Measurements from ENCODE around the gene FBXO2.

The FBXO2 gene

GRCh38 chr1:11626551-11626950 is 27.7 kb downstream of the FBXO2 start:
- no peak overlapping the region for H3K4me3 ChIP-seq
- H3K27me3 ChIP-seq = peaks cover 0 to 70% of the 10 kb centered on the region in 2 donors

GRCh38 chr1:11623702-11624101 is 30.5 kb downstream of the FBXO2 start:
- Histone ChIP-seq H3K36me3 (no peaks in the 10 kb centered on the region), H3K4me1 (no peaks in the 10 kb centered on the region), H3K9me3 (no peaks in the 10 kb centered on the region), H3K4me3 (no peak overlapping the region), H3K27me3 (peaks cover 0 to 77% of the 10 kb centered on the region in 2 donors), H3K27ac (no peak overlapping the region)
- no peak for DNase-seq
- intact Hi-C loops (cut with DNase I; ENCODE audit: low total_unique reads) = no loop called here
- TF ChIP-seq CTCF (IDR thresholded peaks at IDR 0.05) = no peak

More at GRCh38 chr1:11626551-11626950, 27.7 kb downstream of the FBXO2 start:
- no peak for DNase-seq
- H3K4me1 ChIP-seq = no peaks in the 10 kb centered on the region
- H3K9me3 ChIP-seq = no peaks in the 10 kb centered on the region
- no peak for TF ChIP-seq CTCF (IDR thresholded peaks at IDR 0.05)
- H3K27ac ChIP-seq = no peak overlapping the region
- no peaks in the 10 kb centered on the region for H3K36me3 ChIP-seq
- intact Hi-C loops (cut with DNase I; ENCODE audit: low total_unique reads) = no loop called here

- DNase-seq = no peak
- Histone ChIP-seq H3K4me3 (no peak overlapping the region), H3K36me3 (no peaks in the 10 kb centered on the region), H3K4me1 (no peaks in the 10 kb centered on the region), H3K27ac (no peak overlapping the region), H3K27me3 (peaks cover 0 to 74% of the 10 kb centered on the region in 2 donors), H3K9me3 (no peaks in the 10 kb centered on the region)
- intact Hi-C loops (cut with DNase I; ENCODE audit: low total_unique reads) = no loop called here
- TF ChIP-seq CTCF (IDR thresholded peaks at IDR 0.05) = no peak
Observed at GRCh38 chr1:11622398-11622797, 31.8 kb downstream of the FBXO2 start.

- no peak for DNase-seq
- no peaks in the 10 kb centered on the region for H3K36me3 ChIP-seq
- H3K27me3 ChIP-seq = peaks cover 0 to 78% of the 10 kb centered on the region in 2 donors
- TF ChIP-seq CTCF (IDR thresholded peaks at IDR 0.05) = no peak
- no peaks in the 10 kb centered on the region for H3K4me1 ChIP-seq
- intact Hi-C loops (cut with DNase I; ENCODE audit: low total_unique reads) = no loop called here
- H3K9me3 ChIP-seq = no peaks in the 10 kb centered on the region
- no peak overlapping the region for H3K27ac ChIP-seq
- H3K4me3 ChIP-seq = no peak overlapping the region
Observed at GRCh38 chr1:11620924-11621323, 33.3 kb downstream of the FBXO2 start.

- intact Hi-C loops (cut with DNase I; ENCODE audit: low total_unique reads) = no loop called here
- Histone ChIP-seq H3K36me3 (no peaks in the 10 kb centered on the region), H3K9me3 (no peaks in the 10 kb centered on the region), H3K4me3 (no peak overlapping the region), H3K27me3 (peaks cover 0 to 73% of the 10 kb centered on the region in 2 donors), H3K4me1 (no peaks in the 10 kb centered on the region), H3K27ac (no peak overlapping the region)
- no peak for TF ChIP-seq CTCF (IDR thresholded peaks at IDR 0.05)
- no peak for DNase-seq
Observed at GRCh38 chr1:11620405-11620804, 33.8 kb downstream of the FBXO2 start.

- H3K9me3 ChIP-seq = no peaks in the 10 kb centered on the region
- peaks cover 0 to 70% of the 10 kb centered on the region in 2 donors for H3K27me3 ChIP-seq
- no peak for DNase-seq
- H3K27ac ChIP-seq = no peak overlapping the region
- no peaks in the 10 kb centered on the region for H3K4me1 ChIP-seq
- H3K36me3 ChIP-seq = no peaks in the 10 kb centered on the region
- no peak overlapping the region for H3K4me3 ChIP-seq
- intact Hi-C loops (cut with DNase I; ENCODE audit: low total_unique reads) = no loop called here
- TF ChIP-seq CTCF (IDR thresholded peaks at IDR 0.05) = no peak
Observed at GRCh38 chr1:11617741-11618140, 36.5 kb downstream of the FBXO2 start.
